Endodermal cell (in vitro differentiated cells): ENCODE measurements around the gene ANGPTL1. TPM values are rescaled to one million over a fixed set of nuclear protein-coding genes. Genes with fewer than 3 reads are reported as not detected.

ENCODE experiments used
- DNase-seq: peaks from one replicate; pipeline ENCODE4 v3.0.0-alpha.2; 2017
- H3K27ac ChIP-seq: 2 replicates; pipeline ENCODE4 v1.5.1; 2013; ENCODE audit warnings: mild to moderate bottlenecking, low read depth, low read length, moderate library complexity
- H3K27me3 ChIP-seq: 2 replicates; pipeline ENCODE4 v1.6.1; 2013; ENCODE audit warnings: mild to moderate bottlenecking, low read length, moderate library complexity; ENCODE audit not compliant: insufficient read depth, control insufficient read depth, poor library complexity, severe bottlenecking
- H3K36me3 ChIP-seq: 2 replicates; pipeline ENCODE4 v1.7.0; 2013; ENCODE audit warnings: mild to moderate bottlenecking, low read length, moderate library complexity; ENCODE audit not compliant: control insufficient read depth, insufficient read depth
- H3K4me1 ChIP-seq: one replicate; pipeline ENCODE4 v1.7.0; 2013; ENCODE audit warnings: low read length; ENCODE audit not compliant: control insufficient read depth, insufficient read depth
- H3K4me3 ChIP-seq: 2 replicates; pipeline ENCODE4 v1.5.1; 2013; ENCODE audit warnings: mild to moderate bottlenecking, low read length, moderate library complexity
- H3K9ac ChIP-seq: 2 replicates; pipeline ENCODE4 v1.6.1; 2013; ENCODE audit warnings: mild to moderate bottlenecking, low read length, moderate library complexity; ENCODE audit not compliant: poor library complexity, severe bottlenecking; ENCODE audit errors: extremely low read depth
- H3K9me3 ChIP-seq: 2 replicates; pipeline ENCODE4 v1.6.1; 2013; ENCODE audit warnings: mild to moderate bottlenecking, low read length, moderate library complexity; ENCODE audit not compliant: control insufficient read depth
- H3K27ac Mint-ChIP-seq: 2 replicates; pipeline ENCODE4 v1.8.0; 2020; ENCODE audit warnings: mixed read lengths
- H3K27me3 Mint-ChIP-seq: 2 replicates; pipeline ENCODE4 v1.8.0; 2021; ENCODE audit warnings: mild to moderate bottlenecking, mixed read lengths; ENCODE audit not compliant: insufficient read depth
- H3K36me3 Mint-ChIP-seq: 2 replicates; pipeline ENCODE4 v1.8.0; 2020; ENCODE audit warnings: low read depth, mixed read lengths
- H3K4me1 Mint-ChIP-seq: 2 replicates; pipeline ENCODE4 v1.8.0; 2020; ENCODE audit warnings: mixed read lengths
- H3K4me3 Mint-ChIP-seq: 2 replicates; pipeline ENCODE4 v1.8.0; 2020; ENCODE audit warnings: mild to moderate bottlenecking, moderate library complexity, mixed read lengths
- H3K9me3 Mint-ChIP-seq: 2 replicates; pipeline ENCODE4 v1.8.0; 2020; ENCODE audit warnings: mild to moderate bottlenecking, mixed read lengths
- CTCF ChIP-seq: fragments of 200-600 bp; sonication (generic); conservative IDR thresholded peaks from 2 replicates; pipeline ENCODE4 v1.5.0; 2021; ENCODE audit warnings: antibody characterized with exemption, mild to moderate bottlenecking
- WGBS, 2 experiments: methylation state at CpG; one replicate each; pipeline versions ENCODE4 v1.1.5 to v1.1.7; 2013; ENCODE audit warnings: missing lambda C conversion rate in 2 of 2, mixed read lengths in 1 of 2; ENCODE audit not compliant: insufficient coverage in 1 of 2, insufficient read length in 1 of 2; 5-methylcytosine and 5-hydroxymethylcytosine counted together
- total RNA-seq, 2 donors: library from RNA; stranded (reverse); fragmentation: NEBNext Ultra II Directional in 1 of 2; extraction: Animal tissue kit (Norgen Biotek cat#: 25700) in 1 of 2; gene quantifications; 2 replicates in 1 of 2; 3 replicates in 1 of 2; pipeline ENCODE4 v1.2.1, GENCODE V29; 2021

The ANGPTL1 gene
- total RNA-seq, 2 donors from 2014 or later = not detected

DNA sequence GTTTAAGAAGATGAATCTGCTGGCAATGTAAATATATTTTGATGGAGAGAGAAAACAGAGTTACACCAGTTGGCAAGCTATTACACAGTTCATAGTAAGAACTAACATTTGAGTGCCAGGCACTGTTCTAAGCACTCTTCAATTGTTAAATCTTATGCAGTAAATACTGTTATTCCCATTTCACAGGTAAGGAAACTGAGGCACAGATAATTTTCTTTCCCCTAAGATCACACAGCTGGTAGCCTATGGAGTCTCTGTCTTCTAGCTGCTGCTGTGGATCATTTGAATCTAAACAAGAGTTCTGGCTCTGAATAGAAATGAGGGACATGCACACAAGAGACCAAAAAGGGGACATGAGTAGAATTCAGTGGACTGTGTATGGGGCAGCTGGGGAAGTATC lies 8.0 kb downstream of the ANGPTL1 start:
- Mint-ChIP-seq H3K9me3 (no peaks in the 10 kb centered on the region), H3K4me1 (no peaks in the 10 kb centered on the region), H3K36me3 (peaks cover 11% of the 10 kb centered on the region), H3K27me3 (no peaks in the 10 kb centered on the region), H3K27ac (no peak overlapping the region), H3K4me3 (no peak overlapping the region)
- no peak overlapping the region for H3K27ac ChIP-seq
- DNase-seq = no peak
- no peaks in the 10 kb centered on the region for H3K27me3 ChIP-seq
- TF ChIP-seq CTCF = no peak
- no peaks in the 10 kb centered on the region for H3K4me1 ChIP-seq
- H3K4me3 ChIP-seq = no peak overlapping the region
- H3K9me3 ChIP-seq = no peaks in the 10 kb centered on the region
- no peak overlapping the region for H3K9ac ChIP-seq
- H3K36me3 ChIP-seq = peaks cover 14% of the 10 kb centered on the region

- whole genome bisulfite sequencing, 2 experiments = 80 to 98% methylated on average over 1 to 2 of the region's 3 CpGs
- no peak for DNase-seq
- no peak overlapping the region for H3K4me3 Mint-ChIP-seq
- no peak overlapping the region for H3K4me3 ChIP-seq
- H3K9me3 Mint-ChIP-seq = no peaks in the 10 kb centered on the region
- H3K9ac ChIP-seq = no peak overlapping the region
- peaks cover 11% of the 10 kb centered on the region for H3K36me3 Mint-ChIP-seq
- H3K27me3 ChIP-seq = no peaks in the 10 kb centered on the region
- no peaks in the 10 kb centered on the region for H3K4me1 Mint-ChIP-seq
- TF ChIP-seq CTCF = no peak
- H3K36me3 ChIP-seq = peaks cover 14% of the 10 kb centered on the region
- H3K4me1 ChIP-seq = no peaks in the 10 kb centered on the region
- H3K27ac Mint-ChIP-seq = no peak overlapping the region
- no peaks in the 10 kb centered on the region for H3K9me3 ChIP-seq
- no peak overlapping the region for H3K27ac ChIP-seq
- H3K27me3 Mint-ChIP-seq = no peaks in the 10 kb centered on the region
Measured at GRCh38 chr1:178862416-178862815, 8.5 kb downstream of the ANGPTL1 start.

GRCh38 chr1:178857126-178857525 lies 13.8 kb downstream of the ANGPTL1 start:
- Histone ChIP-seq H3K36me3 (peaks cover 9% of the 10 kb centered on the region), H3K4me1 (no peaks in the 10 kb centered on the region), H3K27ac (no peak overlapping the region), H3K9ac (no peak overlapping the region), H3K27me3 (no peaks in the 10 kb centered on the region), H3K4me3 (no peak overlapping the region), H3K9me3 (no peaks in the 10 kb centered on the region)
- no peaks in the 10 kb centered on the region for H3K9me3 Mint-ChIP-seq
- H3K4me1 Mint-ChIP-seq = no peaks in the 10 kb centered on the region
- no peak for DNase-seq
- H3K27me3 Mint-ChIP-seq = no peaks in the 10 kb centered on the region
- TF ChIP-seq CTCF = no peak
- no peak overlapping the region for H3K27ac Mint-ChIP-seq
- 100% methylated on average over 2 of the region's 2 CpGs; no CpG with 5 or more reads in 1 of the 2 experiments for WGBS, 2 experiments
- peaks cover 8% of the 10 kb centered on the region for H3K36me3 Mint-ChIP-seq
- H3K4me3 Mint-ChIP-seq = no peak overlapping the region
